ENCODE results near the gene ZNF827. TPM values are rescaled to one million over a fixed set of nuclear protein-coding genes. Genes with fewer than 3 reads are reported as not detected.

ZNF827 gene
- total and polyA plus RNA-seq, 9 of the 15 experiments (the other 6 are each of a cell fraction or from before 2014, with no cell fraction given): 0.07 to 0.40 TPM; not detected in 7

DNA sequence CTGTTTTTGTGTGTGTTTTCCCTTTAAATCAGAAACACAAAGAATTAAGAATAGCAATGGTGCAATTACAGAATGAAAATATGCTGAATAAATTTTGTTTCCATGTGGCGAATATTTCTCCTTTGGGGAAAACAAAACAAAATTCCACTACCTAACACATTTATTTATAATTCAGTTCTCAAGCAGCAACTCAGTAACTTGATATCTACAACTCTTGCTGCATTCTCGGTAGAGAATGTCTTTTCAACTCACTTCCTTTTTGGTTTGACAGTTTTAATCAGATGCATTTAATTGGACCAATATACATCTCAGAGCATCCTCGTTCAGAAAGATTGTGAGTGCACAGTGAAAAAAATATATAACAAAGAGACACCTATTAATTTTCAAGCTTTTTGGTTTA lies 30.8 kb downstream of the ZNF827 start:
- H3K4me2 ChIP-seq (ENCODE audit: insufficient read depth, low read length): no peak overlapping the region
- no peaks in the 10 kb centered on the region for H3K79me2 ChIP-seq (ENCODE audit: control insufficient read depth, insufficient read depth, low read length)

More for the DNA sequence above, 30.8 kb downstream of the ZNF827 start:
- no peaks in the 10 kb centered on the region for H3K9me1 ChIP-seq (ENCODE audit: control insufficient read depth, insufficient read depth, low read length)
- no peak for FAIRE-seq
- H3K27ac ChIP-seq (ENCODE audit: extremely low read depth, low read depth, low read length): no peak overlapping the region
- no peaks in the 10 kb centered on the region for H3K9me3 ChIP-seq (replicated peaks; ENCODE audit: control insufficient read depth, insufficient read depth, low read depth, low read length)
- DNase-seq (ENCODE audit: extremely low read depth in 1 of 4, low spot score in 3 of 4): no peak
- CTCF ChIA-PET (ENCODE audit: low intra/inter-chr PET ratio): interaction anchor here (0.6 kb wide), 1 partner anchor 19 kb away, joined by 3 read pairs; no protein-coding TSS in a partner anchor
- no peaks in the 10 kb centered on the region for H4K20me1 ChIP-seq (replicated peaks; ENCODE audit: control insufficient read depth, insufficient read depth, low read length)
- no peaks in the 10 kb centered on the region for H3K4me1 ChIP-seq (replicated peaks in 1 of 2; ENCODE audit: control insufficient read depth in 2 of 2, insufficient read depth in 2 of 2, low read length in 2 of 2)
- intact Hi-C loops (cut with micrococcal nuclease) (no loop called here), in situ Hi-C loops (cut with MboI) (no loop called here)
- H3K9ac ChIP-seq (ENCODE audit: insufficient read depth in 1 of 2, low read depth in 2 of 2, low read length in 2 of 2): no peak overlapping the region
- POLR2A ChIA-PET: interaction anchor here (1.0 to 1.2 kb wide), 2 partner anchors 12 kb away, joined by 3 read pairs; no protein-coding TSS in a partner anchor
- no peak for TF ChIP-seq DDX20 (tag; IDR thresholded peaks at IDR 0.05; ENCODE audit: low read depth)
- TF ChIP-seq, protein P1, sequence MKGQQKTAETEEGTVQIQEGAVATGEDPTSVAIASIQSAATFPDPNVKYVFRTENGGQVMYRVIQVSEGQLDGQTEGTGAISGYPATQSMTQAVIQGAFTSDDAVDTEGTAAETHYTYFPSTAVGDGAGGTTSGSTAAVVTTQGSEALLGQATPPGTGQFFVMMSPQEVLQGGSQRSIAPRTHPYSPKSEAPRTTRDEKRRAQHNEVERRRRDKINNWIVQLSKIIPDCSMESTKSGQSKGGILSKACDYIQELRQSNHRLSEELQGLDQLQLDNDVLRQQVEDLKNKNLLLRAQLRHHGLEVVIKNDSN (CRISPR knock-in tag; IDR thresholded peaks at IDR 0.05): no peak
- no peak for TF ChIP-seq CHD4 (IDR thresholded peaks at IDR 0.05; ENCODE audit: insufficient read depth, insufficient replicate concordance, low read depth, low read length, poor library complexity, severe bottlenecking)
- TF ChIP-seq SREBF1 (IDR thresholded peaks at IDR 0.05; ENCODE audit: borderline replicate concordance, low read depth, low read length): no peak
- TF ChIP-seq ZNF384 (IDR thresholded peaks at IDR 0.05; ENCODE audit: low read depth, low read length): no peak
- TF ChIP-seq IFI16 (CRISPR knock-in tag; IDR thresholded peaks at IDR 0.05): no peak
- no peak for TF ChIP-seq ZKSCAN3 (CRISPR knock-in tag; IDR thresholded peaks at IDR 0.05)
- no peak for TF ChIP-seq EGR1 (conservative IDR thresholded peaks at IDR 0.05)
- TF ChIP-seq SIX5 (IDR thresholded peaks at IDR 0.05; ENCODE audit: borderline replicate concordance in 1 of 2, insufficient read depth in 1 of 2, low read depth in 1 of 2, low read length in 2 of 2): no peak
- TF ChIP-seq YY1 (IDR thresholded peaks at IDR 0.05; ENCODE audit: borderline replicate concordance in 1 of 3, control insufficient read depth in 1 of 3, extremely low read depth in 1 of 3, insufficient read depth in 3 of 3, insufficient read length in 1 of 3, insufficient replicate concordance in 2 of 3, low read depth in 1 of 3, low read length in 2 of 3): no peak
- TF ChIP-seq ZNF140 (CRISPR knock-in tag; IDR thresholded peaks at IDR 0.05): no peak
- TF ChIP-seq, protein P2, sequence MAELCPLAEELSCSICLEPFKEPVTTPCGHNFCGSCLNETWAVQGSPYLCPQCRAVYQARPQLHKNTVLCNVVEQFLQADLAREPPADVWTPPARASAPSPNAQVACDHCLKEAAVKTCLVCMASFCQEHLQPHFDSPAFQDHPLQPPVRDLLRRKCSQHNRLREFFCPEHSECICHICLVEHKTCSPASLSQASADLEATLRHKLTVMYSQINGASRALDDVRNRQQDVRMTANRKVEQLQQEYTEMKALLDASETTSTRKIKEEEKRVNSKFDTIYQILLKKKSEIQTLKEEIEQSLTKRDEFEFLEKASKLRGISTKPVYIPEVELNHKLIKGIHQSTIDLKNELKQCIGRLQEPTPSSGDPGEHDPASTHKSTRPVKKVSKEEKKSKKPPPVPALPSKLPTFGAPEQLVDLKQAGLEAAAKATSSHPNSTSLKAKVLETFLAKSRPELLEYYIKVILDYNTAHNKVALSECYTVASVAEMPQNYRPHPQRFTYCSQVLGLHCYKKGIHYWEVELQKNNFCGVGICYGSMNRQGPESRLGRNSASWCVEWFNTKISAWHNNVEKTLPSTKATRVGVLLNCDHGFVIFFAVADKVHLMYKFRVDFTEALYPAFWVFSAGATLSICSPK (IDR thresholded peaks at IDR 0.05; ENCODE audit: borderline replicate concordance): no peak
- TF ChIP-seq, protein P3, sequence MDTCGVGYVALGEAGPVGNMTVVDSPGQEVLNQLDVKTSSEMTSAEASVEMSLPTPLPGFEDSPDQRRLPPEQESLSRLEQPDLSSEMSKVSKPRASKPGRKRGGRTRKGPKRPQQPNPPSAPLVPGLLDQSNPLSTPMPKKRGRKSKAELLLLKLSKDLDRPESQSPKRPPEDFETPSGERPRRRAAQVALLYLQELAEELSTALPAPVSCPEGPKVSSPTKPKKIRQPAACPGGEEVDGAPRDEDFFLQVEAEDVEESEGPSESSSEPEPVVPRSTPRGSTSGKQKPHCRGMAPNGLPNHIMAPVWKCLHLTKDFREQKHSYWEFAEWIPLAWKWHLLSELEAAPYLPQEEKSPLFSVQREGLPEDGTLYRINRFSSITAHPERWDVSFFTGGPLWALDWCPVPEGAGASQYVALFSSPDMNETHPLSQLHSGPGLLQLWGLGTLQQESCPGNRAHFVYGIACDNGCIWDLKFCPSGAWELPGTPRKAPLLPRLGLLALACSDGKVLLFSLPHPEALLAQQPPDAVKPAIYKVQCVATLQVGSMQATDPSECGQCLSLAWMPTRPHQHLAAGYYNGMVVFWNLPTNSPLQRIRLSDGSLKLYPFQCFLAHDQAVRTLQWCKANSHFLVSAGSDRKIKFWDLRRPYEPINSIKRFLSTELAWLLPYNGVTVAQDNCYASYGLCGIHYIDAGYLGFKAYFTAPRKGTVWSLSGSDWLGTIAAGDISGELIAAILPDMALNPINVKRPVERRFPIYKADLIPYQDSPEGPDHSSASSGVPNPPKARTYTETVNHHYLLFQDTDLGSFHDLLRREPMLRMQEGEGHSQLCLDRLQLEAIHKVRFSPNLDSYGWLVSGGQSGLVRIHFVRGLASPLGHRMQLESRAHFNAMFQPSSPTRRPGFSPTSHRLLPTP (IDR thresholded peaks at IDR 0.05; ENCODE audit: borderline replicate concordance, extremely low read depth, insufficient read length): no peak
- no peak for TF ChIP-seq ZNF644 (tag; IDR thresholded peaks at IDR 0.05; ENCODE audit: low read depth)
- no peak overlapping the region for H3K4me3 ChIP-seq
- no peaks in the 10 kb centered on the region for H3K36me3 ChIP-seq (ENCODE audit: control insufficient read depth, insufficient read depth, low read length)
- H2AFZ ChIP-seq (ENCODE audit: low read depth, low read length): no peak overlapping the region
- H3K27me3 ChIP-seq (ENCODE audit: control insufficient read depth in 2 of 2, insufficient read depth in 2 of 2, low read length in 2 of 2): peaks cover 2 to 10% of the 10 kb centered on the region in 2 experiments; a peak in 3 of 5 replicates
- no TSS peak for BruUV-seq (replicated peaks)
- WGBS (ENCODE audit: insufficient coverage, low coverage, missing lambda C conversion rate): 0% methylated on average over 3 of the region's 3 CpGs
- ATAC-seq: no peak

All from K562 (cell line).